Occipital lobe (tissue), 2 donors: ENCODE results near the gene RAB36. TPM values are rescaled to one million over a fixed set of nuclear protein-coding genes. Genes with fewer than 3 reads are reported as not detected.

Experiments used
- DNase-seq: peaks from one replicate; lab custom pipeline; 2025; lab: John Stamatoyannopoulos, UW
- total RNA-seq: library from RNA; depleted of rRNA; stranded (reverse); fragments of >200 nt; gene quantifications from one replicate; pipeline ENCODE4 v1.2.3, GENCODE V29; 2014

Gene RAB36
- total RNA-seq, 1 donor from 2014 or later, result 5.9 TPM

DNA sequence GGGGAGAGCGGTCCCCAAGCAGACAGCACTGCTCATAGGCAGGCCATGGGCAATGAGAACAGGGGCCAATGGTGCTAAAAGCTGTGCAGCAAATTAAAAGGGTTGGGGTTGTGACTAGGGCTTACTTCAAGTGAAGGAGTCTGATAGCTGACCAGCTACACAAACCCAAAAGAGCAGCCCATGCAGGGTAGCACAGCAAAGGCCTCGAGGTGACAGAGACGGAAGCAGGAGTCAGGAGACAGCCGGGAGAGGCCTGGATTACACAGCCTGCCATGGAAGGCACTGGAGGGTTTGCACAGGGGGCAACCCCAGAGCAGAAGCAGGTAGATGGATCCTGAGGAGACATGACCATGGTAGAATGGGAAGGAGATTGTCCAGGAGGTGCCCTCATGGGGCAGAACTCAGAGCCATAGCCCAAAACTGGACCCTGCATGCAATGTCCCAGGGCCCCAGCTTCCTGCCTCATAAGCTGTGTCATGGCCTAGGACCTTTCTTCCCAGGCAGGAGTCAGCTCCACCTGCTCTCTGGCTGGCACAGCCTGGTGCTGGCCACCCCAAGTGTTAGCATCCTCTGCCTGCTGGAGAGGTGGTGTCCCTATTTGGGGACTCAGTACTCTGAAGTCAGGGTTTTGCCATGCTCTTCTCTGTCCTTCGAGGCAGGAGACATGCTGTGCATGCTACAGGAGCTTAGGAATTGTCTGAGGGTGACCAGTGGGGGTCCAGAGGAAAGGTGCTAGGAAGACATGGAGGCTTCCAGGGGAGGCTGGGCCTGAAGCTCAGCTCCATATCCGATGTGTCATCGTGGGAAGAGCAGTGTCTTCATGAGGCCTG lies 36.8 kb upstream of the RAB36 start:
- no peak for DNase-seq

DNA sequence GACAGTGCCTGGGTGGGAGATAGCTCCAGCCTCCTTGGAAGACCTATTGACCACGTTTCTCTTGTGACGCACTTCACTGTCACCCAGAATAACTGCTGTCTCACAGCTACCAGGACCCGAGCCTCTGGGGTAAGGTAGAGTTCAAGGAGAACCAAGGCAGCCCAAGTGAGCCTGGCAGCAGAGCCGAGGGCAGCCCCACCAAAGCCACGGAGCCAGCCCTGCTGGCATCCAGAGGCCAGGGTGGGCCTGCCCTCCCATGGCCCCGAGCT lies 36.3 kb upstream of the RAB36 start:
- no peak for DNase-seq

DNA sequence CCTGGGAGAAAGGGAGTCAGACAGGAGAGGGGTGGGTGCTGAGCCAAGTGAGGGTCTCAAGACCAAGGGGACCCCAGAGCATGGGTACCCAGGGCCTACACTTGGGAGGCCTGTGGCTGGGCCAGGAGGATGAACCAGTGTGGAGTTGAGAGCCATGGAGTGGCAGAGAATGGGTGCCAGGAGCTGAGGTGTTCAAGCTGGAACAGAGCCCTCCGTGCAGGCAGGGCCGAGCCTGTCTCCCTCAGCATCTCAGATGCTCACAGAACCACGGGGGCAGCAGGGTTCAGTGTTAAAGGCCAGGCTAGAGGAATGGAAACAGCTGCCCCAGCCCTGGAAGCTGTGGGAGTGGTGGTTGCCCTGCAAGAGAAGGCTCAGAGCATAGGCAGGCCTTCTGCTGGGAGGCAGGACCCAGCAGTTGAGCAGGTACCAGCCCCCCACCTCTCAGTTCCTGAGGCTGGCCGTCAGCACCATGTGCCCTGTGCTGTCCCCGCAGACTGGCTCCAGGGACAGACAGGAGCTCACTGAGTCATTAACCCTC lies 35.8 kb upstream of the RAB36 start:
- no peak for DNase-seq

DNA sequence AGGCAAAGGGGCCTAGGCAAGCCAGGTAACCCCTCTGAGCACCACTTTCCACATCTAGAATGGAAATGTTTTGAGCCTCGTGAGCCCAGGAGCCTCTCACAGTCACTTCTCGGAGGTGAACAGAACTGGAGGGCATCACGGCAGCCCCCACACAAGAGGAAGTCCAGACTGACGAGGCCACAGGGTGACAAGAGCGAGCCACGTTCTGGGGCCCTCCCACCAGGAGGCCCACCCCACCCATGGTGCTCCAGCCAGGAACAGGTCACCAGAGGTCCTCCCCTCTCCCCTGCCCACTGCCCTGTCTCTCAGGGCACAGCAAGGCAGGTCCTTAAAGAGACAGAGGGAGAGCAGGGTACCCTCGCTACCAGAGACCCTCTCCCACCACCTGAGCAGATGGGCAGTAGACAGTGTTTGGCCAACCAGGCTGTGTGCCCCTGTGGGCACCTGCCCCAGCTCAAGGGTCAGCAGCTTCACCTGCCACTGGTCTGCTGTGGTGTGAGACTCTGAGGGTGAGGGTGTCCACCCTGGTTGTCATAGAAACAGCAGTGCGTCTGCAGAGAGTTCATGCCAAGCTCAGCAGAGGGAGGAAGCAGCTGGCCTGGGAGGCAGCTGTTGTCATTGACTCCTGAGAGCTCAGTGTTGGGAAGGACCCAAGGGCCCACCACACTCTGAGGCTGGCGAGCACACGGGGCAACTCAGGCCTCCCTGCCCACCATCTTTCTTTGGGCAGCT lies 34.9 kb upstream of the RAB36 start:
- DNase-seq, result no peak

DNA sequence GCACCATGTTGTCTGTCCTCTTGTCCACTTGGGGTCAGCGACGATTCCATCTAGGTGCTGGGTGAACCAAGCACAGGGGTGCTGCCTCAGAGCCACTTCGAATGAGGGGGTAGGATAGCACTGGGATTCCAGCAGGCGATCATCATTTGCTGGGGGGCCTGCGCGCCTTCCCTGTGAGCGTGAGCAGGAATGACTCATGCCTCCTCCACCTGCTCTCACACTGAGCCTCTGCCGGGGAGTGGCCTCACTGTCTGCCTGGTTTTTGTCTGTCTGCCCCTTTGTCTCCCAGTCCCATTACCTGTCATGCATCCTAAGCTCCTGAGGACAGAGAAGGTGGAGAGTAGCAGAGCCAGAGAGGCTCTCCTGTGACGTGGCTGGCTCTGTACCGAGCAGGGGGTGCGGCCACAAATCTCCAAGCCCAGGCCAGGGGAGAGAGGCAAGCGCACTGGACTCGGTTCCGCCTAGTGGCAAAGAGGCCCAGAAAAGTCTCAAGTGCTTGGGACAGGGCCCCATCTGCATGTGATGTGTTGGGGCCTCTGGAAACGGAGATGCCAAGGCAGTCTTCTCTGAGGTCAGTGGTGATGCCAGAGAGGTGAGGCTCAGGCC lies 34.3 kb upstream of the RAB36 start:
- DNase-seq, result peak; percentile 33

DNA sequence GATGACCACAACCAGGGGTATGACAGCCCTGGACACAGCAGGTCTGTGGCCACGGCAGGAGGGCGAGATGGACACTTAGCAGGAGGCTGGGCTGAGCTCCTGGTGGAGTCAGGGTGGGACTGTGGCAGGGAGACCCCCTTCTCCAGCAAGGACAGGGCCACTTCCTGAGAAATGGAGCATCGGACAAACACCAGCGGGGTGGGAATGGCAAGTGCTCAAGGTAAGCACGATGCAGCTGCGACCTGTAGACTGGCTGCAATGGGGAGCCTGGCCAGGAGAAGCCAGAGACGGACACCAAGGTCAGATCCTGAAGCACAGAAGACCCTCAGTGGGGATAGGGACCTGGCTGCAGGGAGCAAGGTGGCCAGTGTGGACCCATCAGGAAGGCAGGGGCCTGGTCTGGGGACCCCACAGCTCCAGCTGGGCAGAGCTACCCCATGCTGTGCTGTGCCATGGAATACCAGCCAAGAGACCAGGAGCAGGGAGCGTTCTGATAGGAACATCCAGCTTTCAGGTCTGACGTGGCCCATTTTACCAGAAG lies 32.7 kb upstream of the RAB36 start:
- no peak for DNase-seq

DNA sequence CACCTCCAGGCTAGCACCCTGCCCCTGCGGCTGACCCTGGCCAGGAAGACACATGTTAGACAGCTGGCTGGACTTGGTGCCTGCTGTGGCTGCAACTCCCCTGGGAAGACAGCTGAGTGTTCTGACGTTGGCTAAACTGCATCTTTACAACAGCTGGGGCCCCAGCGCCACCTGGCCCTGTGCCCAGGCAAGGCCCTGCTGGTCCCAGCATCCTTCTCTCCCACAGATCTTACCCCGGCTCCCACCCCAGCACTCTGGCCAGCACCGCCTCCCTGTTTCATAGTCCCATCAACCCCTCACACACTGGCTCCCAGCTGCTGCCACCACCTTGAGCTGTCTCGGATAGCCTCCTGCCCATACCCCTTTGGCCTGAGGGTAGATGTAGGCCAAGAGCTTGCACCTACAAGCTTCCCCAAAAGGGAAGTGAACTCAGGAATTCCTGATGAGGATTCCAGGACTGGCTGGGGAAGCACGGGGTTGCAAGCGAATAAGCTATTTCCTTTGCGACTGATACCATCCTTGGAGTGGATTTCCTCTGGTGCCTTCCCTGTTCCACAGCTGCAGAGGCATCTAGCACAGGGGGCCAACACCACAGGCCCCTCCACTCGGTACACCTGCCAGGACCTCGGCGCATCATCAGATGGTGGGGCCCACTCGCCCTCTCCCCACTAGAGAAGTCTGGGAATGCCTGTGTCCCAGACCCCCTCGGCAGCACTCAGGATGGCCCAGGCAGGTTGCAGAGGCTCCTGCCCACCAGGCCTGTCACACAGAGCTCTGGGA lies 32.0 kb upstream of the RAB36 start:
- DNase-seq, result peak; percentile 76

DNA sequence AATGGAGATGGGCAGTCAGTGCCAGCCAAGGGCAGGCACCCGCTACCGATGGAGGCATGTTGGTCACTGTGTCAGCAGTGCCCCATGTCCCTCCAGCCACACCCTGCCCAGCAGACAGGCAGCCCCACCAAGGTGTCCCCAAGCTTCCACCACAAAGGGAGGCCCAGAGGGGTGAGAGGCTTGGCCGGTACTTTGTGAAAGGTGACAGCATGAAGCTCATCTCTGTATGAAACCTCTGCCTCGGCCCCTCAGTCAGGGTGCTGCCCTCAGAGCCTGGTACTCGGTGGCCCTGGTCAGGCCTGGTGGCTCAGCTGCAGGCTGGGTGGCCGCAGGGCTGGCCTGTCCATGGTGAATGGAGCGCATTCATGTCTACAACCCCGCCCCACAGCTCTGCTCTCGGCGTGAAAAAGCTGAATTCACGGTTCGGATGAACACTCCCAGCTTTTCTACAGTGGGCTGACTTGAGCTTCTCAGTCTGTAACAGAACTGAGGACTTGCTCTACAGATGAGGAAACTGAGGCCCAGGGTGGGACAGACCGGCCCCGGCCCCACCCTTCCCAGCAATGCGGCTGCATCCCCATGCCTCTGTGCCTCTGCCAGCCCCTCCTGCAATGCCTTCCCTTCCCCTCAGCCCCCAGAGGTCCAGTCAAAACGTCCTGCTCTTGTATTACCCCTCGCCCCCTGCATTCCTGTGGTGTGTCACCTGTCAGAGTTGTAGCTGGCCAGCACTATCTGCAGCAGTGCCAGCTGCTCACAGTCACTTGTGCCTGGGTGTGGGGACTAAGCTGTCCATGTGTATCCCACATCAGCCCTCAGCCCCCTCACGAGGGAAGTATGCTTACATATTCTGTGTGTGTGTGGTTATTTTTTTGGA lies 31.2 kb upstream of the RAB36 start:
- peak; percentile 68 for DNase-seq

DNA sequence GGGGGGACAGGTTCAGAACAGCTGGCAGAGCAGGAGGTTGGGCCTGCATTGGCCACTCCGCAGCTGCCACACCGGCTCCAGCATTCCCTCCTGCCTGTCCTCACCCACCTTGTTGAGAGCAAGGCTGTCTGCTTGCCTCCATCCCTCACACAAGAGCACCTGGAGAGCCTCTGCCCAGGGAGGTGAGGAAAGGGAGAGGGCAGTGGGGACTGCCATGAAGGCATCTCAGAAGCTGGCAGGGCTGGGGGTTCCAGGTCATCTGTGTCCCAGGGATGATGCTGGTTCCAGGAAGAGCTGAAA lies 30.6 kb upstream of the RAB36 start:
- DNase-seq, result no peak

DNA sequence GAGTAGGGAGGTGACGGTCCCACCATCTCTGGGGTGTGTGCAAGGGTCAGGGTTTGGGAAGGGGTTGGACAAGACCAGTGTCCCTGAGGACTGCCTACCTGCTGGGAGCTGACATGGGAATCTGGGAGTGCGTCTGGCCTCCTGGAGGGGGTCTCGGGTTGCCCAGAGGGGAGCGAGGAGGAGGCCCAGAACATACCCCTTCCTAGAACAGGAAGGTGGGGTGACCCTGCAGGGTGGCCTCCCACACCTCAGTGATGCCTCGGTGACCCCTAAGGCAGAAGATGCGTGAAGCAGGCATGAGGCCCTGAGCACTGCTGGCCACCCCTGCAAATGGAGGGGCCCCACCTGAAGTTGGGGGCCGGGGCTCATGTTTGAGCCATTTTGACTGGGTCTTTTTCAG lies 29.9 kb upstream of the RAB36 start:
- DNase-seq, result no peak

DNA sequence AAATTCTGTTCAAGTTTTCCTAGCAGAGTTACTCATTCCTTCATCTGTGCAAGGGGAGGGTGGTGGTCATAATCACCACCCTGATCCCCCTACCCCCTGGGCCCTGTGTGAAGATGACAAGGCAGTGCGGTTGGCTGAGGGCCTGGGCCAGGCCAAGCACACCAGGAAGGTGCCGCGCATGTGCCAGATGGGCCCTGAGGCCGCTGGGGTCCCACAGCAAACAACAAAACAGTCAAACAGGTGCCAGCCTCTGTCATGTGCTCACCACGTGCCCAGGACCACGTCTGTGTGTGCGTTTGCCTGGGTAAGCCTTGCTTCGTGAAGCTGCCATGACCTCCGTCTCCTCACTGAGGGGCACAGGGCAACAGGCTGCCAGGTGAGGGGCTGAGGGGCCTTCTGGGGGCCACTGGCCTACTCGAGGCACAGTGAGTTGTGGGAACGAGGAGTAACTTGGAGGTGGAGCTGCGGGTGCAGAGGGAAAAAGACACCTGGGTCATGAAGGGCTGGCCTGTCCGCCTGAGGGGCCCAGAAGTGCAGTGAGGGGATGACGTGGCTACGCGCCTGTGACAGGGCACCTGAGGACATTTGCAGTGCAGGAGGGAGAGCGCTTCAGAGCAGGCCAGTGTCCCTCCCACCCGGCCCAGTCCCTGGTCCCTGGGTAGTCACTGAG lies 29.3 kb upstream of the RAB36 start:
- no peak for DNase-seq

DNA sequence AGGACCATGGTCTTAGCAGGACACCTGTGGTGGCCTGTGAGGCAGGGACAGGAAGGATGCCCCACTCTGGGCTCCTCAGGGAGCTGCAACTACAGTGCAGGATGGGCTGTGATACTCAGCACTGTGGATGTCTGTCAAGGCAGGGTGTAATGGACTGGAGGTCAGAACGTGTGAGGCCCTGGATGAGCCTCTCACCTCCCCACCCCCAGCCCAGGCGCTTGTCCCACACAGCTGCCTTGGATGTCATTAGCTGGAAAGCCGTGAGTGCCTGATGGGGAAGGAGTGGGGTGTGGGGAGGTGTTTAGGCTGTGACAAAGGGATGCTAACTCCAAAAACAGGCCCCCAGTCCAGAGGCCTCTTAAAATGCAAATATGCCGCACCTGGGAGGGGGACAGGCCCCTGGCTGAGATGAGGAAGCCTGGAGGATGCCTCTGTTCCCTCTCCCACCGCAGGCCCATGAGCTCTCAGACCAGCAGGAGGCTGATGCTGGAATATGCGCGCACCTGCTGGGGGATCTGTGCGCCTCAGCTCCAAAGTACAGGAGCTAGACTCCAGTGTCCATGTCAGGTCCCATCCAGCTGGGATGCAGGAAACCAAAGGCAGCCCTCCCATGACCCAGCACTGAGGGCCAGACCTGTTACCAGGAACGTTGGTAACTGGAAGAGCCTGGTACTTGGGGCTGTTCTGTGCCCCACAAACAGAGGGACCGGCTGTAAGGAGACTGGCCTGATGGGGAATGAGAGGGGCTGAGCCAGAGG lies 28.6 kb upstream of the RAB36 start:
- DNase-seq, result no peak

DNA sequence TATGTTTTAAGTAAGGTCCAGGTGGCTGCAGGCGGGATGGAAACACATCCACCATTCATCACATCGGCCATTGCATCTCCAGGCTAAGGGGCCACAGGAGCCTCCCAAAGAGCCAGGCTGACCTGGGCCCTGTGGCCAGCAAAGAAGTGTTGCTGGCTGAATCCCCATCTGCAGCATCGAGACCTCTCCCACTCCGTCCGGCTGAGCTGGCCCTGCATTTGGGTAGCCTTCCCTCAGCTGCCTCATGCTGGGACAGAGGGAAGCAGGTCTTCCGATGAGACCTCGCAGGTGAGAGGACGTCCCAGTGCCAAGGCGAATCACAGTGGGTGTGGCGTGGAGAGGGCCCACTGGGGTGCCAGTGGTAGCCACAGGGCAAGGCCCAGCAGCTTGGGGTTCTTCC lies 28.0 kb upstream of the RAB36 start:
- DNase-seq, result no peak

DNA sequence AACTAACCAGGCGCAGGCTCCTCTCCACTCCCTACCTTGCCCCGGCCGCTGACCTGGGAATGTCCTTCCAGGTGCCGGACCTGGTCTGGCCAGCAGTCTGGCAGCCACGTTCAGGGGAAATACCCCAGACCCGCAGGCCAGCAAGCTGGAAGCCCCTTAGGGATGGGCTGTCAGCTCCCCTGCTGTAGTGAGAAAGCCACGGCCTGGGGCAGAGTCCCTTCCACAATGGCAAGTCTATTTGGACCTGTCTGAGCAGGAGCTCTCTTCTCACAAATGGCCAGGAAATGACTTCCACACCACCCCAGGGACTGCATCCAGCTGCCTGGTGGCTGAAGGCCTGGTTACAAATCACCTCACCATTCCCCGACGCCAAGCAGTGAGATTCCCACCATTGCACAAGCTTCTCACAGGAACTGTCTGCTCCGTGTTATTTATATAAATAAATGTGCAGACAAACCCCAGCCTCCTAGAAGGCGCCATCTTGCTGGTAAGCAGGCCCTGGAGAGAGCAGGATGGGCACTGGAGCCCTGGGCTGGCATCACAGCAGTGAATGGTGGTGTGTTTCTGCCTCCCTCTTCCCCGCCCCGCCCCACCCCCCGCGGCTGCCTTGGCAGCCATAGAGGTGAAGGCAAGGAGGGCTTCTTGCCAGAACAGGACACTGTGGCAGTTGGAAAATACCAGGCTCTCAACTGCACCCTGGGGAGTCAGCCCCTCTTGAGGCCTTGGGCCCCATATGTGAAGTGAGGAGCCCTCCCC lies 27.2 kb upstream of the RAB36 start:
- no peak for DNase-seq

DNA sequence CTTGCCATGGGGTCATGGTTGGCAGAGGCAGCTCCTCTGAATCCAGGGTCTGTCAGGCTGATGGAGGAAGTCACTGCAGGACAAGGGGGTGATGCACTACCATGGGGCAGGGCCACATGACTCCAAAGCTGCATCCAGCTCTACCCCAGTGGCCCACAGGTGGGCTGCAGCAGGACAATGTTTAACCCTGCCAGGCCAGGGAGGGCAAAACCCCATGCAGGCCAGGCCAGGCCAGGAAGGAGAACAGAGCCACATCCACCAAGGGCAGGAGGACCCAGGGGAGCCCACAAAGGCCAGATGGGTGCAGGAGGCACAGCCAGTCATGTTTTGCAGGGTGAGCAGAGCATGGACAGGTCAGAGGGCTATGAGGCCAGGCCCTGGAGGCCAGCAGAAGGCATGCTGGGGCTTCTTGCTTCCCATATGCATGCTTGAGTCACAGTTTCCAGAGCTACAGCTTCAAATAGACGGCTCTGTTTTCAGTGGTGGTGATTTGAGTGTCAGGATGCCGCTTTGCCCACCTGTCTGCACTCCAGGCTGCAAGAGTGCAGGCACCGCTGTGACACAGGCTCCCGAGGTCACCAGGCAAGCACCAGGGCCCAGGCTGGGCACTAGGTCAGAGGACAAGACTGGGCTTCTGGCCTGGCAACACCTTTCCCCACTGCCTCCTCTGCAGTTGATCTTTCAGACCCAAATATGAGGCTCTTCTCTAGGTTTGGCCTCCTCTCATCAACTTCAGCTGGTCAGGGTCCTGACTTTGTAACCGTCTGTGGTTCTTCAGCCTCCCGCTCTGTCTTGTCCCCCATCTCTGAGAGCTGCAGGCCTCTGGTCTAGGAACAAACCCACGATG lies 26.4 kb upstream of the RAB36 start:
- DNase-seq, result no peak

DNA sequence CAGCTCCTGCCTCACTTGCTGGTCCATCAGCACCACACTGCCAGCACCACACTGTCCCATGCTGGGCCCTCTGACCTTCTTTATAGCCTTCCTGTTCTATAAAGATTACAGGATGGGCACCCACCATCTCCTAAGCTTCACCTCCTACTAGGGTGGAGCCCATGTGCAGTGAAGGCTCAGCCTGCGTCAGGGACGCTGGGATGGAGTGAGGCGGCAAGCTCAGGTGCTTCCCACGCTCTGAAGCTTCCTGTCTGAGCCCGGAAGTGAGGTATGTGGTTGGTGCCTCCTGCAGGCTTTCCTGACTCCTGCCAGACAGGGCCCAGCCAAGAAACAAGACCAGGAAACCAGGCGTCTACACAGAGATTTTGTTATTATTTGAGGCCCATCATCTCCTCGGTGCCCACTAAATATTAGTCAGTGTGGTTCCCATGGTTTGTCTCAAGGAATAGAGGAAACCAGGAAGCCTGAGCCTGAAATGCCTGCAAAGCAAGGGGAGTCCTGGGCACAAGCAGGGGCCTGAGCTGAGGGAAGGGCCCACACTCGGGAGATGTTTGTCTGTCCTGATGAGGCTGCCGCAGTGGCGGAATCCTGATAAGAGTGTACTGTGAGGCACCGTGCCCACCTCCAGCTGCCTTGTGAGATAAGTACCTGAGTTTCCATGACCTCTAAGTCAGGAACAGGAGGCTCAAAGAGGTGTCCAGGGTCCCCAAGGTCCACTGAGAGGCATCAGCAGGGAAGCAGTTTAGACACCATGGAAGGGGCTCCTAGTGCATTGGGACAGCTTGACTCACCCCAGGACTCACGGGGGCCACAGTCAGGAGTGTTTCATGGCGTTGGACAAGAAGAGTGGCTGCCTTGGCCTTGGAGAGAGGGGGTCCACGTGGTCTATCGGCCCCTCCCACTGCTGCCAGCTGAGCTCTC lies 25.5 kb upstream of the RAB36 start:
- DNase-seq, result no peak
